Calu3 (cell line): ENCODE measurements around the gene GSTA3. TPM values are rescaled to one million over a fixed set of nuclear protein-coding genes. Genes with fewer than 3 reads are reported as not detected.

ENCODE experiments used
- BruUV-seq: library from RNA; stranded (reverse); fragments of 400-500 nt; replicated peaks from 2 replicates; lab custom pipeline; 2021; lab: Mats Ljungman, UMichigan
- CTCF ChIA-PET: fragments of 300-600 bp; sonication (Branson Sonifier 250); formaldehyde crosslinking; loops from one replicate; lab custom pipeline; 2022; ENCODE audit warnings: antibody characterized with exemption; lab: Charles Lee
- DNase-seq: peaks from one replicate; pipeline ENCODE4 v3.0.0; 2022
- H3K27ac Mint-ChIP-seq: one replicate; pipeline ENCODE4 v1.8.0; 2022; ENCODE audit warnings: mixed read lengths; ENCODE audit not compliant: unreplicated experiment
- H3K27me3 Mint-ChIP-seq: one replicate; pipeline ENCODE4 v1.8.0; 2022; ENCODE audit warnings: mixed read lengths; ENCODE audit not compliant: unreplicated experiment
- H3K36me3 Mint-ChIP-seq: one replicate; pipeline ENCODE4 v1.8.0; 2022; ENCODE audit warnings: mild to moderate bottlenecking, moderate library complexity, mixed read lengths; ENCODE audit not compliant: insufficient read depth, unreplicated experiment
- H3K4me1 Mint-ChIP-seq: one replicate; pipeline ENCODE4 v1.8.0; 2022; ENCODE audit warnings: mild to moderate bottlenecking, low read depth, mixed read lengths; ENCODE audit not compliant: unreplicated experiment
- H3K4me3 Mint-ChIP-seq: one replicate; pipeline ENCODE4 v1.8.0; 2022; ENCODE audit warnings: mild to moderate bottlenecking, low read depth, moderate library complexity, mixed read lengths; ENCODE audit not compliant: unreplicated experiment
- H3K9me3 Mint-ChIP-seq: one replicate; pipeline ENCODE4 v1.8.0; 2022; ENCODE audit warnings: low read depth, mixed read lengths; ENCODE audit not compliant: unreplicated experiment
- intact Hi-C: fragments of 100-400 bp; cut with micrococcal nuclease; formaldehyde crosslinking; loops from one replicate; pipeline ENCODE4 v1.10.0; 2022; ENCODE audit not compliant: unreplicated experiment
- total RNA-seq: library from RNA; stranded (reverse); gene quantifications from 2 replicates; pipeline ENCODE4 v1.2.3, GENCODE V29; 2022
- TF ChIP-seq, protein P1 (sequence below): fragments of 200-600 bp; IDR thresholded peaks from one replicate; pipeline ENCODE4 v1.8.0; 2022; ENCODE audit warnings: antibody characterized with exemption; ENCODE audit not compliant: unreplicated experiment

Gene GSTA3
- total RNA-seq, 1 experiment from 2014 or later, result not detected

DNA sequence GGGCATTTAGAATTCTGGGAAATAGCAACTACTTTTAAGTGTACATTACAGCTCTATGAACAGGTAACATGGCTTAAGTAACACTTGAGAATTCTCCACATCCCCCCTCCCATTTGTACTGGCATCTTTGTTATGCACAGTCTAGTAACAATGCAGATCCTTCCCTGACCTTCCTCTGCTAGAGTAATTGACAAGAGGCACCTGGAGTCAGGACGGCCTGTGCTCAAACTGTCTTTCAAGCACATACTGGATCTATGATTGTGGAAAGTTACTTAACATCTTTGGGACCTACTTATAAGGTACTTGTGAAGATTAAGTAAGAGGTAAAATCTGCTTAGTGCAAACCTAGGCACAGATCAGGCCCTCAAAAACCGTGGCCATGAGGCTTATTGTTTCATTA is 21.9 kb upstream of the GSTA3 start:
- H3K27ac Mint-ChIP-seq, result no peak overlapping the region
- intact Hi-C loops, result no loop called here
- no peak for DNase-seq

DNA sequence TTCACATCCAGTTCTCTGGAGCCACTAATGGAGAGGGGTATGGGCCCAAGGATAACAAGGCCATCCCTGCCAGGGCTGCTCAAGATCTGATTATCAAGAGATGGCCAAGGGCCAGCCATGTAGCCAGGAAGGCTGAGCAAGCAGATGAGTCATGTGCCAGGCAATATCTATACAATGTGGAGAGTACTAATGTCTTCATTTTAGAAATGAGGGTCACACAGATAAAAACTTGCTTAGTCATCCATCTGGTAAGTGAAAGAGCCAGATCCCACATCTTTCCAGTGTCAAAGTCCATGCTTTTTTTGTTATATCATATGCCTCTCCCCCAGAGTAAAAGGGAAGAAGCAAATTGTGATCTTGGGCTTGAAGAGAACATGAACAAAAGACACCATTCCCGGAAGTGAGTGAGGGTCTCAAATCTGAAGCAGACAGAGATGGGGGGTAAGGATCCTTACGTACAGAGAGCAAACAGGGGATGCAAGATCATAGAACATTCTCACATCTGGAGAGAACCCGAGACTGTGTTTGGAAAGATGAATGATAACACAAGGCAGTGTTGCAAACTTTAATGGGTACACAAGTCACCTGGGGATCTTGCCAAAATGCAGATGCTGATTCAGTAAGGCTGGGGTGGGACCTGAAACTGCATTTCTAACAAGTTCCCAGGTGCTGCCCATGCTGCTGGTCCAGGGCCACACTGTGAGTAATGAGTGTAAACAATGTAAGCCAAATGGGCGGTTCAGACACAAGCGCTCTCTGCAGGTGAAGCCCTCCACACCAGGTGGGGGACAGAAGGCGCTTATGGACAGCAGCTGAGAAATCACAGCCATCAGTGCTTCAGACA is 20.0 kb upstream of the GSTA3 start:
- CTCF ChIA-PET, result no interaction called here
- peak overlapping the region; percentile 46 for H3K27ac Mint-ChIP-seq
- intact Hi-C loops, result no loop called here

More for the DNA sequence above, 21.9 kb upstream of the GSTA3 start:
- CTCF ChIA-PET, result interaction anchor here (0.6 kb wide), 1 partner anchor 31 kb away, joined by 6 read pairs; no protein-coding TSS in a partner anchor
- TF ChIP-seq, protein P1, sequence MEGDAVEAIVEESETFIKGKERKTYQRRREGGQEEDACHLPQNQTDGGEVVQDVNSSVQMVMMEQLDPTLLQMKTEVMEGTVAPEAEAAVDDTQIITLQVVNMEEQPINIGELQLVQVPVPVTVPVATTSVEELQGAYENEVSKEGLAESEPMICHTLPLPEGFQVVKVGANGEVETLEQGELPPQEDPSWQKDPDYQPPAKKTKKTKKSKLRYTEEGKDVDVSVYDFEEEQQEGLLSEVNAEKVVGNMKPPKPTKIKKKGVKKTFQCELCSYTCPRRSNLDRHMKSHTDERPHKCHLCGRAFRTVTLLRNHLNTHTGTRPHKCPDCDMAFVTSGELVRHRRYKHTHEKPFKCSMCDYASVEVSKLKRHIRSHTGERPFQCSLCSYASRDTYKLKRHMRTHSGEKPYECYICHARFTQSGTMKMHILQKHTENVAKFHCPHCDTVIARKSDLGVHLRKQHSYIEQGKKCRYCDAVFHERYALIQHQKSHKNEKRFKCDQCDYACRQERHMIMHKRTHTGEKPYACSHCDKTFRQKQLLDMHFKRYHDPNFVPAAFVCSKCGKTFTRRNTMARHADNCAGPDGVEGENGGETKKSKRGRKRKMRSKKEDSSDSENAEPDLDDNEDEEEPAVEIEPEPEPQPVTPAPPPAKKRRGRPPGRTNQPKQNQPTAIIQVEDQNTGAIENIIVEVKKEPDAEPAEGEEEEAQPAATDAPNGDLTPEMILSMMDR, result no peak
- no peak overlapping the region for H3K4me3 Mint-ChIP-seq
- no peaks in the 10 kb centered on the region for H3K9me3 Mint-ChIP-seq
- peaks cover 9% of the 10 kb centered on the region for H3K4me1 Mint-ChIP-seq
- no peaks in the 10 kb centered on the region for H3K36me3 Mint-ChIP-seq
- no TSS peak for BruUV-seq
- H3K27me3 Mint-ChIP-seq, result peaks cover 16% of the 10 kb centered on the region

DNA sequence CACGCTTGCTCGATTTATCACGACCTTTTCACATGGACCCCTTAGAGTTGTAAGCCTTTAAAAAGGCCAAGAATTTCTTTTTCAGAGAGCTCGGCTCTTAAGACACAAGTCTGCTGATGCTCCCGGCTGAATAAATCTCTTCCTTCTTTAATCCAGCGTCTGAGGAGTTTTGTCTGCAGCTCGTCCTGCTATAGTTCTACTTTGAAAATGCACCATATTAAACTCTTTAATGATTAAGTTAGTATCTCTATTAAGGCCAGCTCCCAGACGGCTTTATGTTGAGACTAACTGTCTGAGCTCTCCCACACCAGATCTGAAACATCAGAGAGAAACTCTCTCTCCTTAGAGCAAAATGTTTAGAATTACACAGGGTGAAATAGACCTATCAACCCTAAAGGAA is 18.0 kb upstream of the GSTA3 start:
- Mint-ChIP-seq H3K27ac (no peak overlapping the region), H3K9me3 (no peaks in the 10 kb centered on the region), H3K36me3 (no peaks in the 10 kb centered on the region), H3K27me3 (peaks cover 16% of the 10 kb centered on the region), H3K4me1 (peaks cover 9% of the 10 kb centered on the region), H3K4me3 (no peak overlapping the region)
- BruUV-seq, result no TSS peak
- TF ChIP-seq, protein P1, result no peak
- no peak for DNase-seq
- intact Hi-C loops, result no loop called here
- CTCF ChIA-PET, result no interaction called here

More for the DNA sequence above, 20.0 kb upstream of the GSTA3 start:
- no peaks in the 10 kb centered on the region for H3K36me3 Mint-ChIP-seq
- peak; percentile 21 for DNase-seq
- TF ChIP-seq, protein P1, result no peak
- H3K4me1 Mint-ChIP-seq, result peaks cover 9% of the 10 kb centered on the region
- H3K4me3 Mint-ChIP-seq, result peak overlapping the region; percentile 9
- no TSS peak for BruUV-seq
- H3K27me3 Mint-ChIP-seq, result peaks cover 14% of the 10 kb centered on the region
- no peaks in the 10 kb centered on the region for H3K9me3 Mint-ChIP-seq

DNA sequence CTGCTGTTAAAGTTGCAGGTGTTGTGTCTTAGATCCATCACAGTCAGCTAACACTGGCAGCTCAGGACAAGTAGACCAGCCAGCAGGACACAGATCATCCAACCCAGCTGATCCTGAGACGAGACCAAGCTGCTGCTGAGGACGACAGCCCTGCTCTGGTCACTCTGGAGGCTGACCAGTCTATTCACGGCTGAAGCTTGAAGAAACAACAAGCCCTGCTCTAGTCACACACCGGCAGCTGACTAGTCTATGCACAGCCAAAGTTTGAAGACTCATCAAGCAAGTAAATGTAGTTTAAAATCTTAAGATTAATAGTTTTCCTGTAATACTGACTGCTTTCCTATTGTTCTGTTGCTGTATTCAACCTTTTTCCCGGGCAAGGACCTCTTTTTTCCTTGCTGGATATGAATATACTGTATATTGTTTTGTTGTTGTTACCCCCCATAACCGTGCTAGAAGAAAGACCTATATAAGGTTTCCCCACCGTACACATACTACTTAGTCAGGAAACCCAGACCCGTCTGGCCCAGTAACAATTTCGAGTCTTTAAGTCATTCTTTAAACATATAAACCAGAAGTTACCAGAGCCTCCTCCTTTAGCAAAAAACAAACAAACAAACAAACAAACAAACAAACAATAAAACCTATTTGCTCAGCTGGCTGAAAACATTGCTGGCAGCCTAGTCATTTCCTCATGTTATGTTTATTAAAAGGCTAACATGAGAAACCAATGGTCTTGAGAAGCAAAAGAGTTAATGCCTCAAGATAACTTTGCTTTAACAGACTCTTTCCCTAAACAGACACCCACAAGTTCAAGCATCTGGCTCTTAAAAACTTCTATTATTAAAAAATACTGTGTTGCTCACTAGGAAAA is 16.7 kb upstream of the GSTA3 start:
- H3K4me1 Mint-ChIP-seq, result peaks cover 9% of the 10 kb centered on the region
- H3K9me3 Mint-ChIP-seq, result peaks cover 2% of the 10 kb centered on the region
- no peak overlapping the region for H3K27ac Mint-ChIP-seq
- BruUV-seq, result no TSS peak
- TF ChIP-seq, protein P1, result no peak
- peaks cover 18% of the 10 kb centered on the region for H3K27me3 Mint-ChIP-seq
- intact Hi-C loops, result no loop called here
- CTCF ChIA-PET, result no interaction called here
- H3K4me3 Mint-ChIP-seq, result no peak overlapping the region
- no peak for DNase-seq
- H3K36me3 Mint-ChIP-seq, result no peaks in the 10 kb centered on the region
